ENCODE data around the gene FOXJ1. TPM values are rescaled to one million over a fixed set of nuclear protein-coding genes. Genes with fewer than 3 reads are reported as not detected.

The FOXJ1 gene
- polyA plus RNA-seq, 2 of the 4 experiments (the other 2 are of a cell fraction) = 0.09 to 0.50 TPM

DNA sequence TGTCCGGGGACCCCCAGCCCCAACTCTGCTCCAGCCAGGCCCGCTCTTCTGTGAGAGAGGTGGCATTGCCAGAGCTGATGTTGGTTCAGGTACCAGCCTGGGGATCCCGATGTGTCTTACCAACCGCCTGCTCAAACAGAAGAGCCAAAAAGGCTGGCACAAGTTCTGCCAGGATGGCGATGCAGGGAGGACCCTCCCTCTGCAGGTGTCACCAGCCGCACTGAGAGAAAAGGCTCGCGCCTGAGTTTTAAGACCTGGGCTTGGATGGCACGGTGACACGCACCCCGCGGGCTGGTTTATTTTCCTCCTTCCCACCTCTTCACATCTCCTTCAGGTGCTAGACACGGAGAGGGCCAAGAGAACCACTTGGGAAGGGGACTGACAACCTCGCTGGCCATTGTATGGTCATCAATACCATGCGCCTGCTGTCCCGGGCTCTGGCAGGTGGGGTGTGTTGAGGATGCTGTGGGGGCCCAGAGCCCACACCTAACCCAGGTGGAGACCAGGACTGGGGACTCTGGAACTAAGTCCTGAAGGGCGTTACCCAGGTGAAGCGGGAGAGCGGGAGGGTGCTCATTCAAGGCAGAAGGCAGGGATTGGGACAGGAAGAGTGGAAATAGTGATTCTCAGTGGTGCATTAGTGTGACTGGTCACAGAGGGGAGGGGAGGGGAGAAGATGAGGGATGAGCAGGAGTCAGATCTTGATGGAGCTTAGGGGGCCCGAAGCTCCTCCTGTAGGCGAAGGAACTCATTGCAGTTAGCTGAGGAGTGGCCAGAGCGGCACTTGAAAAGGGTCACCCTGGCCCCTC, 16.3 kb downstream of the FOXJ1 start:
- FAIRE-seq (no peak), ATAC-seq (peak; percentile 59 to 69), DNase-seq (ENCODE audit: low read depth in 1 of 2, low spot score in 1 of 2) (peak; percentile 66 to 76)
- H3K4me1 ChIP-seq = peaks cover 8% of the 10 kb centered on the region
- H3K27ac ChIP-seq = no peak overlapping the region
- TF ChIP-seq HOXB13 (CRISPR knock-in tag; IDR thresholded peaks at IDR 0.05; ENCODE audit: low read depth) (no peak), RAD21 (conservative IDR thresholded peaks at IDR 0.05 in 1 of 2, IDR thresholded peaks at IDR 0.05 in 1 of 2) (0 out of 5 replicates have a peak, but pooled peaks of 1 of the 2 experiments have one; percentile 2)
- 78% methylated on average over 20 of the region's 22 CpGs for WGBS (ENCODE audit: missing lambda C conversion rate)
- no peak overlapping the region for H3K4me3 ChIP-seq
- no peaks in the 10 kb centered on the region for H3K9me3 ChIP-seq
- H3K4me2 ChIP-seq = no peak overlapping the region
- CTCF ChIA-PET = interaction anchor here (0.6 to 38.7 kb wide), 12 partner anchors 9 to 276 kb away, joined by 3 to 755 read pairs (median 6); partner anchors contain the start of genes FOXJ1 and MRPL38
- POLR2A ChIA-PET = no interaction called here

DNA sequence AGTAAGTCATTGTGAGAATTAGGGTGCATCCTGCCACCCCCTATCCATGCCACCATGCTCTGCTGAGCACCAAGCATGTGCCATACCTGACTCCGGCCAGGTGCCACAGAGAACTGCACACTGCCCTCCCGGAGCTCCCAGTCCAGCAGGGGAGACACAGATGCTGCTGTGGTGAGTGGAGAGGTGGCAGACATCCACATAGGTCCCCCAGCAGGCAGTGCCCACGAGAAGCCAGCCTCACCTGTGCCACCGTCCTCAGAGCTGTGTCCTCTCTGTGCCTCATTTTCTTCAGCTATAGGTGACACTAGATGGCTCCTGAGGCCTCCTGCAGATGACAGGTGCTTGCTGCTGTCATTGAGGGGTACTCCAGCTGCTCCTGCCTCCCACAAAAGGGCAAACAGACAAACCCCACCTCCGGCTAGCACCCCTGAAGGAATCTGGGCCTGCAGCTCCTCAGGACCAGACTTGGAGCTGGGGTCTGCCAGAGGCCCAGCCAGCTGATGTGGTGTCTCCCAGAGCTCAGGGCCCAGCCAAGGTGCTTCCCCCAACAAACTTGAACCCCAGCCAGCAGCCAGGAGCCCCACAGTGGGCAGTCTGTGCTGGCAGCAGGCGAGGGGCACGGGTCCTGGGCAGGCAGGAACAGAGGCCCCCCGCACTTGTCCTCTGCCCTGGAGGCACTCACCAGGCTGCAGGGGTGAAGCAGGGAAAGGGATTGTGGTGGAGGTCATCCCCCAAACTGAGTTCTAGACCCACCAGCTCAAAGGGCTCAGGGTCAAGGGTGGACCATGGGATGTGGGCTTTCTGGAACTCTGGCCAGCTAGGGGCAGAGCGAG, 17.1 kb downstream of the FOXJ1 start:
- DNase-seq (ENCODE audit: low read depth in 1 of 2, low spot score in 1 of 2) (no peak), ATAC-seq (no peak), FAIRE-seq (no peak)
- 64% methylated on average over 6 of the region's 9 CpGs for WGBS (ENCODE audit: missing lambda C conversion rate)
- H3K9me3 ChIP-seq = no peaks in the 10 kb centered on the region
- H3K4me3 ChIP-seq = no peak overlapping the region
- peaks cover 8% of the 10 kb centered on the region for H3K4me1 ChIP-seq
- CTCF ChIA-PET = interaction anchor here (0.8 to 38.7 kb wide), 18 partner anchors 8 to 274 kb away, joined by 3 to 755 read pairs (median 4); partner anchors contain the start of genes FOXJ1 and MRPL38
- no peak overlapping the region for H3K4me2 ChIP-seq
- no peak overlapping the region for H3K27ac ChIP-seq
- TF ChIP-seq HDAC2 (IDR thresholded peaks at IDR 0.05) = no peak
- TF ChIP-seq, protein P1, sequence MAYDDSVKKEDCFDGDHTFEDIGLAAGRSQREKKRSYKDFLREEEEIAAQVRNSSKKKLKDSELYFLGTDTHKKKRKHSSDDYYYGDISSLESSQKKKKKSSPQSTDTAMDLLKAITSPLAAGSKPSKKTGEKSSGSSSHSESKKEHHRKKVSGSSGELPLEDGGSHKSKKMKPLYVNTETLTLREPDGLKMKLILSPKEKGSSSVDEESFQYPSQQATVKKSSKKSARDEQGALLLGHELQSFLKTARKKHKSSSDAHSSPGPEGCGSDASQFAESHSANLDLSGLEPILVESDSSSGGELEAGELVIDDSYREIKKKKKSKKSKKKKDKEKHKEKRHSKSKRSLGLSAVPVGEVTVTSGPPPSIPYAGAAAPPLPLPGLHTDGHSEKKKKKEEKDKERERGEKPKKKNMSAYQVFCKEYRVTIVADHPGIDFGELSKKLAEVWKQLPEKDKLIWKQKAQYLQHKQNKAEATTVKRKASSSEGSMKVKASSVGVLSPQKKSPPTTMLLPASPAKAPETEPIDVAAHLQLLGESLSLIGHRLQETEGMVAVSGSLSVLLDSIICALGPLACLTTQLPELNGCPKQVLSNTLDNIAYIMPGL (CRISPR knock-in tag; IDR thresholded peaks at IDR 0.05; ENCODE audit: borderline replicate concordance) = no peak
- TF ChIP-seq KDM1A (IDR thresholded peaks at IDR 0.05; ENCODE audit: low read depth) = no peak
- no peak for TF ChIP-seq POLR2AphosphoS2 (conservative IDR thresholded peaks at IDR 0.05; ENCODE audit: low read length)
- TF ChIP-seq JUNB (IDR thresholded peaks at IDR 0.05) = no peak
- no peak for TF ChIP-seq MAZ (IDR thresholded peaks at IDR 0.05; ENCODE audit: borderline replicate concordance, low read depth, low read length)
- TF ChIP-seq RFX5 (IDR thresholded peaks at IDR 0.05) = no peak
- TF ChIP-seq HOXB5 (CRISPR knock-in tag; IDR thresholded peaks at IDR 0.05) = no peak
- TF ChIP-seq, protein P2, sequence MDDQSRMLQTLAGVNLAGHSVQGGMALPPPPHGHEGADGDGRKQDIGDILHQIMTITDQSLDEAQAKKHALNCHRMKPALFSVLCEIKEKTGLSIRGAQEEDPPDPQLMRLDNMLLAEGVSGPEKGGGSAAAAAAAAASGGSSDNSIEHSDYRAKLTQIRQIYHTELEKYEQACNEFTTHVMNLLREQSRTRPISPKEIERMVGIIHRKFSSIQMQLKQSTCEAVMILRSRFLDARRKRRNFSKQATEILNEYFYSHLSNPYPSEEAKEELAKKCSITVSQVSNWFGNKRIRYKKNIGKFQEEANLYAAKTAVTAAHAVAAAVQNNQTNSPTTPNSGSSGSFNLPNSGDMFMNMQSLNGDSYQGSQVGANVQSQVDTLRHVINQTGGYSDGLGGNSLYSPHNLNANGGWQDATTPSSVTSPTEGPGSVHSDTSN (IDR thresholded peaks at IDR 0.05) = no peak
- TF ChIP-seq SMC3 (IDR thresholded peaks at IDR 0.05) = no peak
- no peak for TF ChIP-seq CHD2 (IDR thresholded peaks at IDR 0.05; ENCODE audit: low read length, partially characterized antibody)
- no peak for TF ChIP-seq FOSB (CRISPR knock-in tag; IDR thresholded peaks at IDR 0.05)
- TF ChIP-seq HEYL (CRISPR knock-in tag; IDR thresholded peaks at IDR 0.05) = no peak
- no peak for TF ChIP-seq PHF8 (IDR thresholded peaks at IDR 0.05; ENCODE audit: borderline replicate concordance, low read depth)
- no peak for TF ChIP-seq TP53 (CRISPR knock-in tag; IDR thresholded peaks at IDR 0.05)
- POLR2A ChIA-PET = no interaction called here

GRCh38 chr17:76123191-76123499, 17.9 kb downstream of the FOXJ1 start:
- Histone ChIP-seq H3K4me3 (no peak overlapping the region), H3K27ac (peak overlapping the region in 1 of 2 experiments; percentile 90; a peak in 2 of 6 replicates), H3K4me1 (peaks cover 6% of the 10 kb centered on the region), H3K4me2 (no peak overlapping the region), H3K9me3 (no peaks in the 10 kb centered on the region)
- no peak for FAIRE-seq
- ATAC-seq = no peak
- no peak for DNase-seq (ENCODE audit: low read depth in 1 of 2, low spot score in 1 of 2)
- ChIA-PET CTCF (interaction anchor here (0.8 to 38.7 kb wide), 15 partner anchors 11 to 275 kb away, joined by 3 to 755 read pairs (median 5); partner anchors contain the start of genes EXOC7, FOXJ1 and MRPL38), POLR2A (no interaction called here)
- WGBS (ENCODE audit: missing lambda C conversion rate) = 84% methylated on average over 5 of the region's 5 CpGs
- TF ChIP-seq, protein P3, sequence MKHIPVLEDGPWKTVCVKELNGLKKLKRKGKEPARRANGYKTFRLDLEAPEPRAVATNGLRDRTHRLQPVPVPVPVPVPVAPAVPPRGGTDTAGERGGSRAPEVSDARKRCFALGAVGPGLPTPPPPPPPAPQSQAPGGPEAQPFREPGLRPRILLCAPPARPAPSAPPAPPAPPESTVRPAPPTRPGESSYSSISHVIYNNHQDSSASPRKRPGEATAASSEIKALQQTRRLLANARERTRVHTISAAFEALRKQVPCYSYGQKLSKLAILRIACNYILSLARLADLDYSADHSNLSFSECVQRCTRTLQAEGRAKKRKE (CRISPR knock-in tag; IDR thresholded peaks at IDR 0.05; ENCODE audit: low read depth) = no peak
- TF ChIP-seq ESRRA (IDR thresholded peaks at IDR 0.05; ENCODE audit: borderline replicate concordance, low read length) = no peak
- no peak for TF ChIP-seq MAX (IDR thresholded peaks at IDR 0.05)
- TF ChIP-seq MYC (IDR thresholded peaks at IDR 0.05; ENCODE audit: borderline replicate concordance, low read length) = no peak
- no peak for TF ChIP-seq NPAS2 (CRISPR knock-in tag; IDR thresholded peaks at IDR 0.05; ENCODE audit: borderline replicate concordance)
- no peak for TF ChIP-seq RAD21 (conservative IDR thresholded peaks at IDR 0.05 in 1 of 2, IDR thresholded peaks at IDR 0.05 in 1 of 2)
- no peak for TF ChIP-seq ELK1 (IDR thresholded peaks at IDR 0.05; ENCODE audit: low read depth, low read length)
- no peak for TF ChIP-seq ZFP36 (IDR thresholded peaks at IDR 0.05; ENCODE audit: borderline replicate concordance, partially characterized antibody)
- TF ChIP-seq, protein P4, sequence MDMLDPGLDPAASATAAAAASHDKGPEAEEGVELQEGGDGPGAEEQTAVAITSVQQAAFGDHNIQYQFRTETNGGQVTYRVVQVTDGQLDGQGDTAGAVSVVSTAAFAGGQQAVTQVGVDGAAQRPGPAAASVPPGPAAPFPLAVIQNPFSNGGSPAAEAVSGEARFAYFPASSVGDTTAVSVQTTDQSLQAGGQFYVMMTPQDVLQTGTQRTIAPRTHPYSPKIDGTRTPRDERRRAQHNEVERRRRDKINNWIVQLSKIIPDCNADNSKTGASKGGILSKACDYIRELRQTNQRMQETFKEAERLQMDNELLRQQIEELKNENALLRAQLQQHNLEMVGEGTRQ (IDR thresholded peaks at IDR 0.05) = no peak
- no peak for TF ChIP-seq BHLHE40 (IDR thresholded peaks at IDR 0.05; ENCODE audit: low read depth, low read length)
